Measurements from ENCODE around the gene TSPAN14. TPM values are rescaled to one million over a fixed set of nuclear protein-coding genes. Genes with fewer than 3 reads are reported as not detected.

Gene TSPAN14
- total and polyA plus RNA-seq, 2 of the 13 experiments (the other 11 are each of a cell fraction or from before 2014, with no cell fraction given): 24.1 to 80.6 TPM

DNA sequence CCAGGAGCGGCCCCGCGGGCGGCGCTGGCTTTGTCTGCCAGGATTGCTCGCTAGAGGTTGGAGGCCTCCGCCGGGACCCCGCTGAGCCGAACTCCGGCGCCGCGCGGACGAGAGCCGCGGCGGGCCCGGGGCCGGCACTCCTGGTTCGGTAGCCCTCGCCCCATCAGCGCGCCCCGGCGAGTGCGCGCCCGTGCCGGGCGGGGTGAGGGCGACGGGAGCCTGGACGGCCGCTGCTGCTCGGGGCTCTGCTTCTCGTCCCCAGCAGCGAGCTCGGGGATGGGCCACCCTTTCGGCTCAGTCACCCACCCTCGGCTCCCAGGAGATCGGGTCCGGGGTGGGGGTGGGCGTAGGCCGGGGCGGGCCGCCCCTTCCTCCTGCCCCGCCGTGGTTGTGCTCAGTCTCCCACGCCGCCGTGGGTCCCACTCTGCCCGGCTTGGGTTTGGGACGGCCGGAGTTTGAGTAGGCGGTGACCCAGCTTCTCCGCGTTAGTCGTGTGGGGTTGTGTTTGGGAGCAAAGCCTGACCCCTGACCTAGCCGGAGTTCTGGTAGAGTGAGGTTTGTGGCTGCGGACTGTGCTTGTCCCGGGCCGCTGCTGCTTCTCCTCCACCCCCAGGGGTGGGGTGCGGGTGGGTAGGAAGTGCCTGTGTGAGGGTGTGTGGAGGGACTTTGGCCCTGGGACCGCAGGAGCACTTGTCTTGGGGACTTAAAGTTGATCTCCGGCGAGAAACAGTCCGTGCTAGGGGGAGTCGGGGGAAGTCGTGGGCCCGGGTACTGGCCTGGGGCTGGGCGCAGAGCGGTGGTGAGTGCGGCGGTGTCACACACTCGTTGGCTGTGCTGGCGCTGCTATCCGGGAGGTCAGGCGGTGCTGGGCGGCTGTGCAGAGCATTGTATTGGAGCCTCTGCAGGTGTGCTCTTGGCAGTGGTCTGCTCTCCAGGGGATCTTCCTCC lies 677 bp downstream of the TSPAN14 start (continued):
- TF ChIP-seq HNRNPK (IDR thresholded peaks at IDR 0.05; ENCODE audit: low read depth, low read length, poor library complexity, severe bottlenecking) (no peak), TMF1 (CRISPR knock-in tag; IDR thresholded peaks at IDR 0.05; ENCODE audit: low read depth) (no peak), HMGA1 (CRISPR knock-in tag; conservative IDR thresholded peaks at IDR 0.05) (no peak), HNRNPH1 (optimal IDR thresholded peaks at IDR 0.05; ENCODE audit: low read depth, low read length) (no peak), PHB2 (IDR thresholded peaks at IDR 0.05; ENCODE audit: partially characterized antibody) (no peak), NR2C2 (CRISPR knock-in tag; IDR thresholded peaks at IDR 0.05; ENCODE audit: borderline replicate concordance) (no peak), PAX8 (CRISPR knock-in tag; IDR thresholded peaks at IDR 0.05; ENCODE audit: borderline replicate concordance) (no peak), MTF1 (CRISPR knock-in tag; IDR thresholded peaks at IDR 0.05) (no peak), ZBTB20 (CRISPR knock-in tag; IDR thresholded peaks at IDR 0.05; ENCODE audit: borderline replicate concordance, low read depth) (peak; percentile 16; the same call in 1 of the 2 replicates), BHLHE40 (IDR thresholded peaks at IDR 0.05; ENCODE audit: low read length) (no peak), CBX1 (IDR thresholded peaks at IDR 0.05; ENCODE audit: low read depth) (no peak), ATF7-NPFF (CRISPR knock-in tag; IDR thresholded peaks at IDR 0.05; ENCODE audit: low read depth) (no peak), ZNF878 (CRISPR knock-in tag; IDR thresholded peaks at IDR 0.05) (no peak), SUZ12 (IDR thresholded peaks at IDR 0.05; ENCODE audit: low read depth, low read length) (no peak), KMT2A (CRISPR knock-in tag; IDR thresholded peaks at IDR 0.05) (no peak), ZNF20 (CRISPR knock-in tag; IDR thresholded peaks at IDR 0.05) (no peak)
- TF ChIP-seq, protein P1, sequence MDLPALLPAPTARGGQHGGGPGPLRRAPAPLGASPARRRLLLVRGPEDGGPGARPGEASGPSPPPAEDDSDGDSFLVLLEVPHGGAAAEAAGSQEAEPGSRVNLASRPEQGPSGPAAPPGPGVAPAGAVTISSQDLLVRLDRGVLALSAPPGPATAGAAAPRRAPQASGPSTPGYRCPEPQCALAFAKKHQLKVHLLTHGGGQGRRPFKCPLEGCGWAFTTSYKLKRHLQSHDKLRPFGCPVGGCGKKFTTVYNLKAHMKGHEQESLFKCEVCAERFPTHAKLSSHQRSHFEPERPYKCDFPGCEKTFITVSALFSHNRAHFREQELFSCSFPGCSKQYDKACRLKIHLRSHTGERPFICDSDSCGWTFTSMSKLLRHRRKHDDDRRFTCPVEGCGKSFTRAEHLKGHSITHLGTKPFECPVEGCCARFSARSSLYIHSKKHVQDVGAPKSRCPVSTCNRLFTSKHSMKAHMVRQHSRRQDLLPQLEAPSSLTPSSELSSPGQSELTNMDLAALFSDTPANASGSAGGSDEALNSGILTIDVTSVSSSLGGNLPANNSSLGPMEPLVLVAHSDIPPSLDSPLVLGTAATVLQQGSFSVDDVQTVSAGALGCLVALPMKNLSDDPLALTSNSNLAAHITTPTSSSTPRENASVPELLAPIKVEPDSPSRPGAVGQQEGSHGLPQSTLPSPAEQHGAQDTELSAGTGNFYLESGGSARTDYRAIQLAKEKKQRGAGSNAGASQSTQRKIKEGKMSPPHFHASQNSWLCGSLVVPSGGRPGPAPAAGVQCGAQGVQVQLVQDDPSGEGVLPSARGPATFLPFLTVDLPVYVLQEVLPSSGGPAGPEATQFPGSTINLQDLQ (CRISPR knock-in tag; IDR thresholded peaks at IDR 0.05): no peak
- TF ChIP-seq, protein P2, sequence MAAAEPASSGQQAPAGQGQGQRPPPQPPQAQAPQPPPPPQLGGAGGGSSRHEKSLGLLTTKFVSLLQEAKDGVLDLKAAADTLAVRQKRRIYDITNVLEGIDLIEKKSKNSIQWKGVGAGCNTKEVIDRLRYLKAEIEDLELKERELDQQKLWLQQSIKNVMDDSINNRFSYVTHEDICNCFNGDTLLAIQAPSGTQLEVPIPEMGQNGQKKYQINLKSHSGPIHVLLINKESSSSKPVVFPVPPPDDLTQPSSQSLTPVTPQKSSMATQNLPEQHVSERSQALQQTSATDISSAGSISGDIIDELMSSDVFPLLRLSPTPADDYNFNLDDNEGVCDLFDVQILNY (CRISPR knock-in tag; conservative IDR thresholded peaks at IDR 0.05): no peak
- TF ChIP-seq, protein P3, sequence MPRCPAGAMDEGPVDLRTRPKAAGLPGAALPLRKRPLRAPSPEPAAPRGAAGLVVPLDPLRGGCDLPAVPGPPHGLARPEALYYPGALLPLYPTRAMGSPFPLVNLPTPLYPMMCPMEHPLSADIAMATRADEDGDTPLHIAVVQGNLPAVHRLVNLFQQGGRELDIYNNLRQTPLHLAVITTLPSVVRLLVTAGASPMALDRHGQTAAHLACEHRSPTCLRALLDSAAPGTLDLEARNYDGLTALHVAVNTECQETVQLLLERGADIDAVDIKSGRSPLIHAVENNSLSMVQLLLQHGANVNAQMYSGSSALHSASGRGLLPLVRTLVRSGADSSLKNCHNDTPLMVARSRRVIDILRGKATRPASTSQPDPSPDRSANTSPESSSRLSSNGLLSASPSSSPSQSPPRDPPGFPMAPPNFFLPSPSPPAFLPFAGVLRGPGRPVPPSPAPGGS (CRISPR knock-in tag; IDR thresholded peaks at IDR 0.05): no peak
- TF ChIP-seq, protein P4, sequence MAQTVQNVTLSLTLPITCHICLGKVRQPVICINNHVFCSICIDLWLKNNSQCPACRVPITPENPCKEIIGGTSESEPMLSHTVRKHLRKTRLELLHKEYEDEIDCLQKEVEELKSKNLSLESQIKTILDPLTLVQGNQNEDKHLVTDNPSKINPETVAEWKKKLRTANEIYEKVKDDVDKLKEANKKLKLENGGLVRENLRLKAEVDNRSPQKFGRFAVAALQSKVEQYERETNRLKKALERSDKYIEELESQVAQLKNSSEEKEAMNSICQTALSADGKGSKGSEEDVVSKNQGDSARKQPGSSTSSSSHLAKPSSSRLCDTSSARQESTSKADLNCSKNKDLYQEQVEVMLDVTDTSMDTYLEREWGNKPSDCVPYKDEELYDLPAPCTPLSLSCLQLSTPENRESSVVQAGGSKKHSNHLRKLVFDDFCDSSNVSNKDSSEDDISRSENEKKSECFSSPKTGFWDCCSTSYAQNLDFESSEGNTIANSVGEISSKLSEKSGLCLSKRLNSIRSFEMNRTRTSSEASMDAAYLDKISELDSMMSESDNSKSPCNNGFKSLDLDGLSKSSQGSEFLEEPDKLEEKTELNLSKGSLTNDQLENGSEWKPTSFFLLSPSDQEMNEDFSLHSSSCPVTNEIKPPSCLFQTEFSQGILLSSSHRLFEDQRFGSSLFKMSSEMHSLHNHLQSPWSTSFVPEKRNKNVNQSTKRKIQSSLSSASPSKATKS (CRISPR knock-in tag; IDR thresholded peaks at IDR 0.05): no peak
- TF ChIP-seq, protein P5, sequence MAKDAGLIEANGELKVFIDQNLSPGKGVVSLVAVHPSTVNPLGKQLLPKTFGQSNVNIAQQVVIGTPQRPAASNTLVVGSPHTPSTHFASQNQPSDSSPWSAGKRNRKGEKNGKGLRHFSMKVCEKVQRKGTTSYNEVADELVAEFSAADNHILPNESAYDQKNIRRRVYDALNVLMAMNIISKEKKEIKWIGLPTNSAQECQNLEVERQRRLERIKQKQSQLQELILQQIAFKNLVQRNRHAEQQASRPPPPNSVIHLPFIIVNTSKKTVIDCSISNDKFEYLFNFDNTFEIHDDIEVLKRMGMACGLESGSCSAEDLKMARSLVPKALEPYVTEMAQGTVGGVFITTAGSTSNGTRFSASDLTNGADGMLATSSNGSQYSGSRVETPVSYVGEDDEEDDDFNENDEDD (CRISPR knock-in tag; IDR thresholded peaks at IDR 0.05; ENCODE audit: borderline replicate concordance): no peak
